ENCODE measurements around the gene DKK3.

DKK3 gene

GRCh38 chr11:11935536-11935935, 72.9 kb downstream of the DKK3 start:
- DNase-seq: no peak

DNA sequence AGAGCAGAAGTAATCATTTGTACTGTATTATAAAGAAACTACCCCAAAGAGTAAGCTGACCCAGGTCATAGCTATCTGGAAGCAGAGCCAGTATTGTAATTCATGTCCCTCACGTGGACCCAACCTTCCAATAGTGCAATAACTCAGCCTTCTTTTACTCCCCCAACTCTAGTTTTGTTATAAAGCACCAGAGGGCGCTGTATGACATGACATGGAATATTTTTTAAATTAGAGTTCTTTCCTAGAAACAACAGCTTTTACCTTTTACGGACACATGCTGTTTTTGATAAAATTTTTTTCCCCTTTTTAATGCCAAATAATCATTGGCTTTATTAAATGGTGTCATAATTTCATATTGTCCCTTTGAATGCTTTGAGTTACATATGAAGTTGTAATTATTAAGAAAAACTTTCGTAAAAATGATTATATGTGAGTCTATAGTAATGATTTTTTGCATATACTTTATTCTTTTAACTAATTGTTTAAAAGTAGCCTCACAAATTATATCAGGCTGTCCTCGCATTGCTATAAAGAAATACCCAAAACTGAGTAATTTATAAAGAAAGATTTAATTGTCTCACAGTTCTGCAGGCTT, 76.9 kb downstream of the DKK3 start:
- peak; percentile 76 for DNase-seq

DNA sequence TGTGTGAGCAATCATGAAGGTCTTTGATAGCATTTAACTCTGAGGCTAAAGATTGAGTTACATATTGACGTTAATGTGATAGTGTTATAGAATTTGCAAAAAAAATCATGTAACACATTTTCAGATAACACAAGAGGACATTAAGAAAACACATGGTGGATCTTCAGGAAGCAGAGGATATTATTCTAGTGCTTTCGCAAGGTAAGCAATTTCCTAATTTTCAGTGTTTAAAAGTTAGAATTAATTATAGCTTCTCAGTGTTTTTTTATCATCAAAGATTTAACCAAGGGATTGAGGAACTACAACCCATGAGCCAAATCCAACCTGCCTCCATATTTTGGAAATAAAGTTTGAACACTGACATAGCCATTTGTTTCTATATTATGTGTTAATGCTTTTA, 78.5 kb downstream of the DKK3 start:
- DNase-seq: no peak

GRCh38 chr11:11923828-11924227, 84.6 kb downstream of the DKK3 start:
- no peak for DNase-seq

GRCh38 chr11:11916981-11917399, 91.4 kb downstream of the DKK3 start:
- no peak for DNase-seq

DNA sequence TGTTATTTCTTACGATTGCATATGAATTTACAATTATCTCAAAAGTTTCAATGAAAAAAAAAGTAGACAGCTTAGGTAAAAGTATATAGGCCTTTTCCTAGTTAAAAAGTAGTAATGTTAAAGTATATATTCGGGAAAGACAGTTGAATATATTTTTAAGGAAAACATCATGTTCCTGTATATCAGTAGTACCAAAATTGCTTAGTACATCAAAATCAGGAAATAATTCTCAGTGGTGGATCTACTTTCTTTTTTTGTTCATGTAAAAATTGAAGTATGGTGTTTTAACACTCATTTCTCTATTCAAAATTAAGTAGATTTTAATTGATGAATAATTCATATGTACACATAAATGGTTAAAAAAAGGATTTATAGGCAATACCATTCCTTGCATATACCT, 92.8 kb downstream of the DKK3 start:
- no peak for DNase-seq

GRCh38 chr11:11913395-11913794, 95.0 kb downstream of the DKK3 start:
- no peak for DNase-seq
